Testis (tissue), 5 donors: ENCODE measurements around the gene ERCC6L. TPM values are rescaled to one million over a fixed set of nuclear protein-coding genes. Genes with fewer than 3 reads are reported as not detected.

Source experiments
- DNase-seq: peaks from one replicate; pipeline ENCODE4 v3.0.0-alpha.2; 2019
- H3K27ac ChIP-seq, 2 donors: fragments of 200-600 bp; sonication (generic); one replicate each; pipeline ENCODE4 v1.5.1; 2019
- H3K27me3 ChIP-seq: fragments of 200-600 bp; sonication (generic); one replicate; pipeline ENCODE4 v1.5.1; 2019
- H3K36me3 ChIP-seq: fragments of 200-600 bp; sonication (generic); one replicate; pipeline ENCODE4 v1.5.1; 2017; ENCODE audit warnings: low read depth; ENCODE audit errors: missing control alignments
- H3K4me1 ChIP-seq: fragments of 200-600 bp; sonication (generic); one replicate; pipeline ENCODE4 v1.5.1; 2019
- H3K4me3 ChIP-seq, 2 donors: fragments of 200-600 bp; sonication (generic); one replicate each; pipeline ENCODE4 v1.5.1; 2017 to 2019
- H3K9me3 ChIP-seq: fragments of 200-600 bp; sonication (generic); one replicate; pipeline ENCODE4 v1.5.1; 2017
- CTCF ChIP-seq, 3 experiments: fragments of 450-650 bp in 2 of 3; fragments of 200-600 bp in 1 of 3; sonication (generic) in 1 of 3; IDR thresholded peaks; one replicate each; pipeline ENCODE4 v1.5.1; 2016 to 2019; ENCODE audit warnings: antibody characterized with exemption in 3 of 3, mild to moderate bottlenecking in 2 of 3, moderate library complexity in 1 of 3
- POLR2A ChIP-seq: fragments of 450-650 bp; IDR thresholded peaks from one replicate; pipeline ENCODE4 v1.6.1; 2017; ENCODE audit warnings: antibody characterized with exemption, mild to moderate bottlenecking, moderate library complexity
- WGBS, 2 donors: methylation state at CpG; one replicate each; pipeline ENCODE4 v1.1.5; 2018; 5-methylcytosine and 5-hydroxymethylcytosine counted together
- intact Hi-C: fragments of 100-400 bp; cut with DNase I; formaldehyde crosslinking; loops from one replicate; pipeline ENCODE4 v1.15.1; 2023; ENCODE audit warnings: low total_unique reads
- long read RNA-seq, 2 donors: transcript quantifications; one replicate each; lab custom pipeline, GENCODE V29; 2026
- polyA plus RNA-seq: library from polyadenylated mRNA; stranded (reverse); fragments of 350-450 nt; fragmentation: Illumina TruSeq; extraction: RNeasy Lipid Tissue Mini Kit (QIAGEN cat#74804); gene quantifications from one replicate; pipeline ENCODE4 v1.2.3, GENCODE V29; 2014; ENCODE audit warnings: low read depth, low replicate concordance; ENCODE audit not compliant: insufficient read depth
- total RNA-seq, 2 donors: library from RNA; depleted of rRNA; stranded (reverse); fragments of >200 nt; gene quantifications; one replicate each; pipeline ENCODE4 v1.2.3, GENCODE V29; 2016

The ERCC6L gene
- 1 to 10 TPM in 1 of 2 donors, under 1 TPM in 1; 0.74 to 1.6 TPM for total RNA-seq
- polyA plus RNA-seq = 1.0 TPM
- long read RNA-seq, donor 1, full-length matches to known transcripts = 2 of 2 reads
- long read RNA-seq, donor 1, partial matches to known transcripts = 0 of 2 reads
- long read RNA-seq, donor 1, other reads (novel, unspliced or antisense) = 0 of 2 reads
- long read RNA-seq, donor 2 = 0 reads

GRCh38 chrX:72238721-72239475 lies at the start of gene ERCC6L:
TSS of gene ERCC6L (minus strand) at chrX:72239027. CDS start at chrX:72238911, 116 bp downstream.
- 1% methylated on average over 15 of the region's 59 CpGs; no CpG with 5 or more reads in 1 of the 2 donors for WGBS, 2 donors
- no peak for TF ChIP-seq CTCF (IDR thresholded peaks at IDR 0.05)
- TF ChIP-seq POLR2A = no peak
- no peaks in the 10 kb centered on the region for H3K27me3 ChIP-seq
- H3K4me3 ChIP-seq = peak within 1 kb of the TSS in 1 of 2 donors; percentile 34
- no peaks in the 10 kb centered on the region for H3K36me3 ChIP-seq
- intact Hi-C loops = no loop called here
- no peaks in the 10 kb centered on the region for H3K9me3 ChIP-seq
- H3K4me1 ChIP-seq = no peaks in the 10 kb centered on the region
- no peak within 1 kb of the TSS for H3K27ac ChIP-seq
- DNase-seq = peak; percentile 89

- Histone ChIP-seq H3K4me3 (no peak overlapping the region), H3K9me3 (no peaks in the 10 kb centered on the region), H3K27me3 (no peaks in the 10 kb centered on the region), H3K4me1 (no peaks in the 10 kb centered on the region), H3K27ac (no peak overlapping the region), H3K36me3 (no peaks in the 10 kb centered on the region)
- intact Hi-C loops = no loop called here
- WGBS, 2 donors = 100% methylated on average over 1 of the region's 1 CpG
- no peak for TF ChIP-seq CTCF (IDR thresholded peaks at IDR 0.05)
- no peak for TF ChIP-seq POLR2A
- DNase-seq = no peak
Measured at GRCh38 chrX:72282302-72282701, 43.5 kb upstream of the ERCC6L start.

GRCh38 chrX:72280321-72280845 lies 41.6 kb upstream of the ERCC6L start:
- DNase-seq = peak; percentile 28
- Histone ChIP-seq H3K36me3 (no peaks in the 10 kb centered on the region), H3K27ac (no peak overlapping the region), H3K4me1 (no peaks in the 10 kb centered on the region), H3K27me3 (no peaks in the 10 kb centered on the region), H3K9me3 (no peaks in the 10 kb centered on the region), H3K4me3 (no peak overlapping the region)
- 67 to 69% methylated on average over 5 of the region's 5 CpGs for WGBS, 2 donors
- intact Hi-C loops = no loop called here
- TF ChIP-seq CTCF (IDR thresholded peaks at IDR 0.05) = no peak
- TF ChIP-seq POLR2A = no peak

- Histone ChIP-seq H3K27ac (peak overlapping the region; percentile 55 to 80), H3K36me3 (no peaks in the 10 kb centered on the region), H3K9me3 (no peaks in the 10 kb centered on the region), H3K4me1 (no peaks in the 10 kb centered on the region), H3K27me3 (no peaks in the 10 kb centered on the region), H3K4me3 (peak overlapping the region; percentile 60 to 79)
- 0 to 1% methylated on average over 5 to 18 of the region's 18 CpGs for WGBS, 2 donors
- intact Hi-C loops = no loop called here
- no peak for TF ChIP-seq CTCF (IDR thresholded peaks at IDR 0.05)
- TF ChIP-seq POLR2A = no peak
- DNase-seq = peak; percentile 21
Measured at GRCh38 chrX:72276478-72276953, 37.7 kb upstream of the ERCC6L start.
